GM12878 (cell line): ENCODE results near the gene TSPEAR. TPM values are rescaled to one million over a fixed set of nuclear protein-coding genes. Genes with fewer than 3 reads are reported as not detected.

Experiments used
- ATAC-seq: fragments of 200-7000 bp; cut with Tn5 transposase; 3 replicates; pipeline ENCODE4 v1.9.1; 2020; ENCODE audit warnings: mild to moderate bottlenecking, moderate library complexity
- BruUV-seq: library from RNA; stranded (reverse); fragments of 400-500 nt; replicated peaks from 2 replicates; lab custom pipeline; 2021; lab: Mats Ljungman, UMichigan
- CTCF ChIA-PET: fragments of 300-600 bp; sonication (Branson Sonifier 250); formaldehyde crosslinking; extraction: SDS; loops from one replicate; lab custom pipeline; 2021; ENCODE audit warnings: inconsistent platforms; lab: Yijun Ruan, JAX
- POLR2A ChIA-PET: fragments of 350-600 bp; formaldehyde crosslinking; extraction: SDS; loops from one replicate; lab custom pipeline; 2021; ENCODE audit warnings: inconsistent platforms; lab: Charles Lee
- RAD21 ChIA-PET: fragments of 300-600 bp; sonication (Branson Sonifier 250); formaldehyde crosslinking; loops from one replicate; lab custom pipeline; 2023; ENCODE audit warnings: antibody characterized with exemption; ENCODE audit not compliant: unreplicated experiment; lab: Charles Lee
- SMC1A ChIA-PET: fragments of 300-600 bp; sonication (Branson Sonifier 250); formaldehyde crosslinking; loops from one replicate; lab custom pipeline; 2023; ENCODE audit not compliant: unreplicated experiment, uncharacterized antibody; lab: Charles Lee
- DNase-seq: peaks from one replicate; pipeline ENCODE4 v3.0.0-alpha.2; 2011; ENCODE audit warnings: low read depth, low spot score
- FAIRE-seq: peaks from 3 replicates; lab custom pipeline; 2011; peaks lifted over from hg19 to GRCh38; lab: Jason Lieb, UNC
- H2AFZ ChIP-seq: 2 replicates; pipeline ENCODE4 v1.6.0; 2011; ENCODE audit warnings: low read depth, low read length, control low read depth; ENCODE audit not compliant: control insufficient read depth
- H3K27ac ChIP-seq: 2 replicates; pipeline ENCODE4 v1.5.1; 2011; ENCODE audit warnings: control low read depth; ENCODE audit not compliant: control insufficient read depth, insufficient read depth
- H3K27me3 ChIP-seq, 2 experiments: replicated peaks in 1 of 2; 2 replicates each; pipeline versions ENCODE4 v1.6.0 to v1.6.1; 2011; ENCODE audit warnings: low read length in 1 of 2; ENCODE audit not compliant: control insufficient read depth in 2 of 2, insufficient read depth in 2 of 2
- H3K36me3 ChIP-seq, 2 experiments: 2 replicates each; pipeline ENCODE4 v1.5.1; 2011; ENCODE audit warnings: low read length in 1 of 2; ENCODE audit not compliant: control insufficient read depth in 2 of 2, insufficient read depth in 2 of 2
- H3K4me1 ChIP-seq: 2 replicates; pipeline ENCODE4 v1.6.1; 2011; ENCODE audit warnings: mild to moderate bottlenecking, low read length, moderate library complexity, mixed read lengths; ENCODE audit not compliant: control insufficient read depth, insufficient read depth
- H3K4me2 ChIP-seq: 2 replicates; pipeline ENCODE4 v1.6.0; 2011; ENCODE audit warnings: control low read depth; ENCODE audit not compliant: control insufficient read depth, insufficient read depth
- H3K4me3 ChIP-seq: fragments of 200-600 bp; sonication (generic); 2 replicates; pipeline ENCODE4 v1.5.1; 2016
- H3K79me2 ChIP-seq: 2 replicates; pipeline ENCODE4 v1.6.0; 2011; ENCODE audit warnings: low read length; ENCODE audit not compliant: control insufficient read depth, insufficient read depth
- H3K9ac ChIP-seq: 2 replicates; pipeline ENCODE4 v1.8.0; 2011; ENCODE audit warnings: low read length, control low read depth, mixed read lengths; ENCODE audit not compliant: control insufficient read depth, insufficient read depth
- H3K9me3 ChIP-seq: replicated peaks from 3 replicates; pipeline ENCODE4 v1.5.1; 2011; ENCODE audit warnings: mild to moderate bottlenecking, low read length; ENCODE audit not compliant: control insufficient read depth, insufficient read depth
- H4K20me1 ChIP-seq: 2 replicates; pipeline ENCODE4 v1.6.0; 2011; ENCODE audit not compliant: control insufficient read depth, insufficient read depth
- BRCA1 ChIP-seq: IDR thresholded peaks from 2 replicates; pipeline ENCODE4 v1.6.1; 2011; ENCODE audit warnings: low read depth, low read length, improper control_type of control experiment
- E2F4 ChIP-seq: IDR thresholded peaks from 2 replicates; pipeline ENCODE4 v1.6.1; 2012; ENCODE audit warnings: low read depth, low read length, improper control_type of control experiment
- IRF5 ChIP-seq: fragments of 450-650 bp; IDR thresholded peaks from 2 replicates; pipeline ENCODE4 v1.6.1; 2017; ENCODE audit warnings: borderline replicate concordance
- KDM1A ChIP-seq: fragments of 200-600 bp; sonication (generic); IDR thresholded peaks from 2 replicates; pipeline ENCODE4 v1.6.1; 2016; ENCODE audit warnings: borderline replicate concordance
- MYC ChIP-seq: IDR thresholded peaks from 2 replicates; pipeline ENCODE4 v1.6.1; 2011; ENCODE audit warnings: mild to moderate bottlenecking, low read length, moderate library complexity, inconsistent platforms; ENCODE audit not compliant: insufficient read depth, insufficient replicate concordance, insufficient read length, severe bottlenecking
- NFYB ChIP-seq: IDR thresholded peaks from 2 replicates; pipeline ENCODE4 v1.6.1; 2011; ENCODE audit warnings: low read depth, mild to moderate bottlenecking, low read length, improper control_type of control experiment, moderate library complexity; ENCODE audit not compliant: insufficient read depth
- NR2F1 ChIP-seq: fragments of 450-650 bp; conservative IDR thresholded peaks from 2 replicates; pipeline ENCODE4 v1.6.1; 2017; ENCODE audit warnings: mild to moderate bottlenecking
- PKNOX1 ChIP-seq: fragments of 450-650 bp; IDR thresholded peaks from 2 replicates; pipeline ENCODE4 v1.6.1; 2016; ENCODE audit warnings: mild to moderate bottlenecking
- PML ChIP-seq: IDR thresholded peaks from 2 replicates; pipeline ENCODE4 v1.6.1; 2012; ENCODE audit warnings: low read length, inconsistent platforms
- POLR2AphosphoS2 ChIP-seq: IDR thresholded peaks from 2 replicates; pipeline ENCODE4 v1.6.1; 2011; ENCODE audit warnings: low read depth, mild to moderate bottlenecking, low read length, improper control_type of control experiment, moderate library complexity
- RB1 ChIP-seq: fragments of 450-650 bp; formaldehyde crosslinking; IDR thresholded peaks from 2 replicates; pipeline ENCODE4 v1.6.1; 2017; ENCODE audit warnings: mild to moderate bottlenecking, borderline replicate concordance
- SUPT20H ChIP-seq: IDR thresholded peaks from 2 replicates; pipeline ENCODE4 v1.6.1; 2011; ENCODE audit warnings: low read depth, mild to moderate bottlenecking, low read length, moderate library complexity, borderline replicate concordance; ENCODE audit not compliant: control insufficient read depth
- ZNF274 ChIP-seq: IDR thresholded peaks from one replicate; pipeline ENCODE4 v1.8.0; 2011; ENCODE audit not compliant: insufficient read length, insufficient read depth
- ZNF622 ChIP-seq: fragments of 450-650 bp; IDR thresholded peaks from 2 replicates; pipeline ENCODE4 v1.6.1; 2017; ENCODE audit warnings: mild to moderate bottlenecking, inconsistent platforms
- WGBS: methylation state at CpG from one replicate; pipeline ENCODE4 v1.1.6; 2016; ENCODE audit warnings: low lambda C conversion rate; ENCODE audit not compliant: insufficient replicate concordance, insufficient coverage; ENCODE audit errors: missing lambda C conversion rate; 5-methylcytosine and 5-hydroxymethylcytosine counted together
- in situ Hi-C: fragments of 300-500 bp; cut with MboI; formaldehyde crosslinking; loops from 9 replicates; pipeline ENCODE4 v1.14.3; 2018; ENCODE audit warnings: mixed read lengths
- intact Hi-C: fragments of 100-400 bp; cut with micrococcal nuclease; formaldehyde crosslinking; loops from one replicate; pipeline ENCODE4 v1.14.2; 2022; ENCODE audit not compliant: unreplicated experiment
- polyA plus RNA-seq, 11 experiments: library from polyadenylated mRNA; depleted of rRNA in 4 of 11; unstranded in 6 of 11; stranded (reverse) in 5 of 11; fragments of >200 nt; fragmentation: Nextera tagmentation in 4 of 11; fragmentation: Illumina TruSeq in 1 of 11; extraction: Ambion mirVana in 4 of 11; extraction: Trizol in 1 of 11; gene quantifications; 1 replicate in 1 of 11; 2 replicates in 10 of 11; pipeline versions ENCODE4 v1.2.1 to v1.2.3, GENCODE V29; 2011 to 2016; ENCODE audit warnings: inconsistent platforms in 2 of 11, missing spikeins in 2 of 11, low read depth in 1 of 11
- total RNA-seq, 4 experiments: library from RNA; depleted of rRNA in 3 of 4; stranded (reverse); fragments of >200 nt in 3 of 4; fragmentation: Illumina TruSeq in 1 of 4; extraction: Trizol in 1 of 4; gene quantifications; 2 replicates each; pipeline versions ENCODE4 v1.2.1 to v1.2.3, GENCODE V29; 2013 to 2021

Gene TSPEAR
- total and polyA plus RNA-seq, 10 of the 15 experiments (the other 5 are each of a cell fraction or from before 2014, with no cell fraction given) = not detected

- ChIA-PET POLR2A (no interaction called here), SMC1A (no interaction called here), RAD21 (no interaction called here), CTCF (no interaction called here)
- 37% methylated on average over 30 of the region's 30 CpGs for WGBS
- in situ Hi-C loops (no loop called here), intact Hi-C loops (no loop called here)
- H3K4me2 ChIP-seq = no peak overlapping the region
- H3K36me3 ChIP-seq = no peaks in the 10 kb centered on the region
- H3K4me1 ChIP-seq = no peaks in the 10 kb centered on the region
- H3K79me2 ChIP-seq = no peaks in the 10 kb centered on the region
- no peak overlapping the region for H3K27ac ChIP-seq
- BruUV-seq = no TSS peak
- no peak overlapping the region for H3K4me3 ChIP-seq
- no peak overlapping the region for H3K9ac ChIP-seq
- no peak for FAIRE-seq
- no peak for DNase-seq
- TF ChIP-seq NR2F1 (no peak), NFYB (no peak), SUPT20H (no peak), ZNF622 (no peak), BRCA1 (no peak), E2F4 (no peak), IRF5 (no peak), KDM1A (no peak), ZNF274 (no peak), PKNOX1 (no peak), MYC (no peak), PML (no peak), POLR2AphosphoS2 (no peak), RB1 (no peak)
- H3K9me3 ChIP-seq = no peaks in the 10 kb centered on the region; the same call in 2 of the 3 replicates
- no peak overlapping the region for H2AFZ ChIP-seq
- no peak for ATAC-seq
- H3K27me3 ChIP-seq = no peaks in the 10 kb centered on the region
- H4K20me1 ChIP-seq = no peaks in the 10 kb centered on the region
These were observed 179.5 kb downstream of the TSPEAR start for GRCh38 chr21:44531606-44532564.
